Measurements from ENCODE around the gene PSMD2. TPM values are rescaled to one million over a fixed set of nuclear protein-coding genes. Genes with fewer than 3 reads are reported as not detected.
"Not testable (repeated sequence)": the region's sequence is repeated elsewhere in the genome, so short reads cannot be mapped to it uniquely, and the experiment has no call there.

Gene PSMD2
- total RNA-seq, 2 donors from 2014 or later, result 230 to 272 TPM

DNA sequence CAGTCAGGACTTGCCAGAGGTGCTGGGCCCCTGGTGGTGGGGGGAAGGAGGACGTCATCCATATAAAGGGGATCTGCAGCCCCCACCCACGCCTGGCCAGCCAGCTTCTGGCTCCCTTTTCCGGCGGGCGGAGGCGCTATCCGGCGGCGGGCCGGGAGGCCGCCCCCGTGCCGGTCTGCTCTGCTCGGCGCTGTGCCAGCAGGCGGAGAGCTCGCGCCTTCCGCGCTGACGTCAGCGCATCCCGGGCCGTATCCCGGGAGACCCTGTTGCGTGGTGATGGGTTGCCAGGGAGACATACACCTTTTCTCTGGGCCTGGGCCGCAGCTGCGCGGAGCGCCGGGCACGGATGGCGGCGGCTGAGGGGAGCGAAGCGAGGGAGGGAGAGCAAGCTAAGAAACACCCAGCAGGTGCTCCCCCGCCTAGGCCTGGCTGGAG lies 39.5 kb downstream of the PSMD2 start:
- Histone ChIP-seq H3K27ac (peak overlapping the region; percentile 94 to 97), H3K4me3 (peak overlapping the region in 1 of 2 donors; percentile 4), H3K9me3 (no peaks in the 10 kb centered on the region), H3K4me1 (replicated peaks) (peaks cover 14% of the 10 kb centered on the region), H3K27me3 (replicated peaks; ENCODE audit: insufficient read depth) (no peaks in the 10 kb centered on the region), H3K36me3 (peaks cover 0 to 3% of the 10 kb centered on the region in 2 donors)
- 8% methylated on average over 7 of the region's 37 CpGs for WGBS
- peak; percentile 56 for DNase-seq (ENCODE audit: low spot score)
- TF ChIP-seq, protein P1, sequence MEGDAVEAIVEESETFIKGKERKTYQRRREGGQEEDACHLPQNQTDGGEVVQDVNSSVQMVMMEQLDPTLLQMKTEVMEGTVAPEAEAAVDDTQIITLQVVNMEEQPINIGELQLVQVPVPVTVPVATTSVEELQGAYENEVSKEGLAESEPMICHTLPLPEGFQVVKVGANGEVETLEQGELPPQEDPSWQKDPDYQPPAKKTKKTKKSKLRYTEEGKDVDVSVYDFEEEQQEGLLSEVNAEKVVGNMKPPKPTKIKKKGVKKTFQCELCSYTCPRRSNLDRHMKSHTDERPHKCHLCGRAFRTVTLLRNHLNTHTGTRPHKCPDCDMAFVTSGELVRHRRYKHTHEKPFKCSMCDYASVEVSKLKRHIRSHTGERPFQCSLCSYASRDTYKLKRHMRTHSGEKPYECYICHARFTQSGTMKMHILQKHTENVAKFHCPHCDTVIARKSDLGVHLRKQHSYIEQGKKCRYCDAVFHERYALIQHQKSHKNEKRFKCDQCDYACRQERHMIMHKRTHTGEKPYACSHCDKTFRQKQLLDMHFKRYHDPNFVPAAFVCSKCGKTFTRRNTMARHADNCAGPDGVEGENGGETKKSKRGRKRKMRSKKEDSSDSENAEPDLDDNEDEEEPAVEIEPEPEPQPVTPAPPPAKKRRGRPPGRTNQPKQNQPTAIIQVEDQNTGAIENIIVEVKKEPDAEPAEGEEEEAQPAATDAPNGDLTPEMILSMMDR (IDR thresholded peaks at IDR 0.05), result peak in 1 of 4 experiments; percentile 26
- TF ChIP-seq POLR2A (IDR thresholded peaks at IDR 0.05) (peak; percentile 31), POLR2AphosphoS5 (IDR thresholded peaks at IDR 0.05) (peak; percentile 53)
- intact Hi-C loops (cut with DNase I), result no loop called here

DNA sequence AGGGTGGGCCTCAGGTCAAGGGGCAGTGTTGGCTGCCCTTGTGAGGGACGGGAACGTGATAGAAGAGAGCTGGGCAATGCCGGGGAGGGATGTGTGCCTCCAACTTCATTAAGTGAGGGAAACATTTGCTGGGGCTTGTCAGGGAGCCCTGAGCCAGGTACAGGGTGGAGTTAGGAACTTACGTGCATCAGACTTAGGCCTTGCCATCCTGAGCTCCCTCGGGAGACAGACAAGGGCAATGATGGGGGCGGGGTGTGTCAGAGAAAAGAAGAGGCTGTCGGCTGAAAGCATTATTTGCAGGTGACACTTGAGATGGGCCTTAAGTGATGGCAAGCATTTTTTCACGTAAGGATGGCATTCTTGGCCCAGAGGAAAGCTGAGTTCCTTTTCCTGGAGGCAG lies 40.0 kb downstream of the PSMD2 start:
- Histone ChIP-seq H3K27ac (peak overlapping the region; percentile 94 to 97), H3K9me3 (no peaks in the 10 kb centered on the region), H3K4me3 (peak overlapping the region in 1 of 2 donors; percentile 4), H3K36me3 (no peaks in the 10 kb centered on the region), H3K4me1 (replicated peaks) (peaks cover 14% of the 10 kb centered on the region), H3K27me3 (replicated peaks; ENCODE audit: insufficient read depth) (no peaks in the 10 kb centered on the region)
- WGBS, result 28% methylated on average over 8 of the region's 8 CpGs
- peak; percentile 15 for DNase-seq (ENCODE audit: low spot score)
- TF ChIP-seq POLR2AphosphoS5 (IDR thresholded peaks at IDR 0.05) (no peak), POLR2A (IDR thresholded peaks at IDR 0.05) (no peak)
- TF ChIP-seq, protein P1 (IDR thresholded peaks at IDR 0.05), result no peak
- intact Hi-C loops (cut with DNase I), result no loop called here

DNA sequence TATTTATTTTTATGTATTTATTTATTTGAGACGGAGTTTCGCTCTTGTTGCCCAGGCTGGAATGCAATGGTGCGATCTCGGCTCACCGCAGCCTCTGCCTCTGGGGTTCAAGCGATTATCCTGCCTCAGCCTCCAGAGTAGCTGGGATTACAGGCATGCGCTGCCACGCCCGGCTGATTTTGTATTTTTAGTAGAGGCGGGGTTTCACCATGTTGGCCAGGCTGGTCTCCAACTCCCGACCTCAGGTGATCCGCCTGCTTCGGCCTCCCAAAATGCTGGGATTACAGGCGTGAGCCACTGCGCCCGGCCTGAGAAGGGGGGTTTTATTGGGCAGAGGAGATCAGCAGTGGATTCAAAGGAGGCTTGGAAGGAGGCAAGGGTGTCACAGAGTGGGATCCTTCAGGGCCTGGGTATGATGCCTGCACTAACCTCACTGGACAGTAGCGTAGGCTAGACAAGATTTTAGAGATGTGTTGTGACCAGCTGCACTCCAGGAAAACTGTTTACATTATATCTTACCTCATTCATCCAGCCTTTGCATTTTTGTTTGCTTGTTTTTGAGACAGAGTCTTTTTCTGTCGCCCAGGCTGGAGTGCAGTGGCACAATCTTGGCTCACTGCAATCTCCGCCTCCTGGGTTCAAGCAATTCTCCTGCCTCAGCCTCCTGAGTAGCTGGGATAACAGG lies 40.6 kb downstream of the PSMD2 start:
- DNase-seq (ENCODE audit: low spot score); H3K36me3 ChIP-seq; H3K4me3 ChIP-seq; H3K9me3 ChIP-seq; intact Hi-C loops (cut with DNase I); H3K27me3 ChIP-seq (replicated peaks; ENCODE audit: insufficient read depth): not testable (repeated sequence)
- Histone ChIP-seq H3K27ac (peak overlapping the region in 1 of 2 donors; percentile 94), H3K4me1 (replicated peaks) (peaks cover 14% of the 10 kb centered on the region)
- 85% methylated on average over 19 of the region's 19 CpGs for WGBS

DNA sequence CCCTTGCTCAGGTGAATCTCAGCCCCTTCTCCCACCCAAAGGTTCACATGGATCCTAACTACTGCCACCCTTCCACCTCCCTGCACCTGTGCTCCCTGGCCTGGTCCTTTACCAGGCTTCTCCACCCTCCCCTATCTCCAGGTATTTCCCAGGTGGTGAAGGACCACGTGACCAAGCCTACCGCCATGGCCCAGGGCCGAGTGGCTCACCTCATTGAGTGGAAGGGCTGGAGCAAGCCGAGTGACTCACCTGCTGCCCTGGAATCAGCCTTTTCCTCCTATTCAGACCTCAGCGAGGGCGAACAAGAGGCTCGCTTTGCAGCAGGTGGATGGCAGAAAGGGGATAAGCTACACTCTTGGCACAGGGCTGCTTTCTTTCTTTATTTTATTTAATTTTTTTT lies 42.9 kb downstream of the PSMD2 start:
- WGBS, result 77% methylated on average over 7 of the region's 7 CpGs
- no peak for TF ChIP-seq POLR2AphosphoS5 (IDR thresholded peaks at IDR 0.05)
- TF ChIP-seq, protein P1 (IDR thresholded peaks at IDR 0.05), result no peak
- no peak for TF ChIP-seq POLR2A (IDR thresholded peaks at IDR 0.05)
- H3K27ac ChIP-seq, result no peak overlapping the region
- H3K27me3 ChIP-seq (replicated peaks; ENCODE audit: insufficient read depth), result no peaks in the 10 kb centered on the region
- no peak for DNase-seq (ENCODE audit: low spot score)
- H3K9me3 ChIP-seq, result no peaks in the 10 kb centered on the region
- no peaks in the 10 kb centered on the region for H3K36me3 ChIP-seq
- intact Hi-C loops (cut with DNase I), result no loop called here
- peaks cover 9% of the 10 kb centered on the region for H3K4me1 ChIP-seq (replicated peaks)
- H3K4me3 ChIP-seq, result no peak overlapping the region

DNA sequence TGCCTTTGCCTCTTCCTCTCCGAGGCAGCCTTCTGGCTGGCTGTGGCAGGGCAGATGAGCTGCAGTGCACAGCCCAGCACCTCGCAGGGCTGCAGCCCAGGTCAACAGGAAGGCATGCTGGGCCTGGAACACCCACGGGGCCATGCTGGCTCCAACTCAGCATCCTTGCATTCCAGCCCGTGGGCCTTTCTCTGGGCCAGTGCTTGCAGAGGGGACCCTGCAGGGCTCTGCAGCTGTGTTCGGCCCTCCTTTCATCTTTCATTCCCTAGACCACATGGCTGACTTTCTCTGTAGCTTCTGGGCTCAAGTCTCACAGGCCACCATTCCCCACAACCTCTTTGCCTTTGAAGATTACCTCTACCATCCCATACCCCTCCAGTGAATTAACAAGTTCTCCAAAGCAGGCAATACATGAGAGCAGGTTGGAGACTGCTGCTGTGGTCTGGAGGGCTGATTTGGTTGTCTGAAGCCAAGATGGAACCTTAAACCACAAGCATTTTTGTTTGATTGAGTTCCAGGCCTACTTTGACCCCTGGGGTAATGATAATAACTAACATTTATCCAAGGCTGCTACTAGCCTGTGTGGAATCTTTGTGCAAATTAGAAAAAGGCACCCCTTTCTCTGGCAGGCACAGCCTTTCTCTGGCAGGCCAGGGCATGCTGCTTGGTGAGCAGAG lies 44.3 kb downstream of the PSMD2 start:
- 63% methylated on average over 5 of the region's 5 CpGs for WGBS
- Histone ChIP-seq H3K27ac (no peak overlapping the region), H3K4me1 (replicated peaks) (peaks cover under 1% of the 10 kb centered on the region), H3K9me3 (no peaks in the 10 kb centered on the region), H3K27me3 (replicated peaks; ENCODE audit: insufficient read depth) (no peaks in the 10 kb centered on the region), H3K4me3 (no peak overlapping the region), H3K36me3 (no peaks in the 10 kb centered on the region)
- DNase-seq (ENCODE audit: low spot score), result no peak
- TF ChIP-seq POLR2A (IDR thresholded peaks at IDR 0.05) (no peak), POLR2AphosphoS5 (IDR thresholded peaks at IDR 0.05) (no peak)
- TF ChIP-seq, protein P1 (IDR thresholded peaks at IDR 0.05), result no peak
- intact Hi-C loops (cut with DNase I), result no loop called here
